Chondrocyte (in vitro differentiated cells): Measurements from ENCODE around the gene DNAJC22. TPM values are rescaled to one million over a fixed set of nuclear protein-coding genes. Genes with fewer than 3 reads are reported as not detected.
A peak's percentile ranks its signal among the peaks of the same experiment; 100 is the strongest.

ENCODE experiments used
- DNase-seq: peaks from one replicate; pipeline ENCODE4 v3.0.0; 2021; ENCODE audit warnings: mixed read lengths, low spot score
- H3K27ac Mint-ChIP-seq: one replicate; pipeline ENCODE4 v1.8.0; 2021; ENCODE audit warnings: mild to moderate bottlenecking, moderate library complexity, mixed read lengths; ENCODE audit not compliant: unreplicated experiment
- H3K27me3 Mint-ChIP-seq: 2 replicates; pipeline ENCODE4 v1.8.0; 2021; ENCODE audit warnings: low read depth, mixed read lengths
- H3K36me3 Mint-ChIP-seq: 2 replicates; pipeline ENCODE4 v1.8.0; 2021; ENCODE audit warnings: low read depth, mixed read lengths
- H3K4me1 Mint-ChIP-seq: 2 replicates; pipeline ENCODE4 v1.8.0; 2021; ENCODE audit warnings: low read depth, mild to moderate bottlenecking, mixed read lengths
- H3K4me3 Mint-ChIP-seq: one replicate; pipeline ENCODE4 v1.8.0; 2021; ENCODE audit warnings: mild to moderate bottlenecking, moderate library complexity, mixed read lengths; ENCODE audit not compliant: unreplicated experiment
- H3K9me3 Mint-ChIP-seq: 2 replicates; pipeline ENCODE4 v1.8.0; 2021; ENCODE audit warnings: low read depth, mixed read lengths
- total RNA-seq: library from RNA; stranded (reverse); gene quantifications from 3 replicates; pipeline ENCODE4 v1.2.1, GENCODE V29; 2021
- TF ChIP-seq, protein P1 (sequence below): fragments of 200-600 bp; sonication (generic); IDR thresholded peaks from 2 replicates; pipeline ENCODE4 v1.5.0; 2021; ENCODE audit warnings: antibody characterized with exemption, mild to moderate bottlenecking, moderate library complexity

DNAJC22 gene
- total RNA-seq, 1 donor from 2014 or later = 0.50 TPM

DNA sequence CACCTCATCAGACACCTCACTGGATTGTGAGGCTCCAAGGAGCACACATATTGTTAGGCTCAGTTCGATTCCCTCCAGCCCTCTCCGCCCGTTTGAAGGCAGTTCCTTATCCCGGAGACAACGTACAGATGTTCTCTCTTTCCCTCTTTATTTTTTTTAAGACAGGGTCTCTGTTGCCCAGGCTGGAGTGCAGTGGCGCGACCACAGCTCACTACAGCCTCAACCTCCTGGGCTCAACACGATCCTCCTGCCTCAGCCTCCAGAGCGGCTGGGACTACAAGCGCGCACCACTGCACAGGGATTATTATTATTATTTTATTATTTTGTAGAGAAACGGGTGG, 24.4 kb upstream of the DNAJC22 start:
- H3K36me3 Mint-ChIP-seq = no peaks in the 10 kb centered on the region
- peaks cover 22% of the 10 kb centered on the region for H3K4me1 Mint-ChIP-seq
- TF ChIP-seq, protein P1, sequence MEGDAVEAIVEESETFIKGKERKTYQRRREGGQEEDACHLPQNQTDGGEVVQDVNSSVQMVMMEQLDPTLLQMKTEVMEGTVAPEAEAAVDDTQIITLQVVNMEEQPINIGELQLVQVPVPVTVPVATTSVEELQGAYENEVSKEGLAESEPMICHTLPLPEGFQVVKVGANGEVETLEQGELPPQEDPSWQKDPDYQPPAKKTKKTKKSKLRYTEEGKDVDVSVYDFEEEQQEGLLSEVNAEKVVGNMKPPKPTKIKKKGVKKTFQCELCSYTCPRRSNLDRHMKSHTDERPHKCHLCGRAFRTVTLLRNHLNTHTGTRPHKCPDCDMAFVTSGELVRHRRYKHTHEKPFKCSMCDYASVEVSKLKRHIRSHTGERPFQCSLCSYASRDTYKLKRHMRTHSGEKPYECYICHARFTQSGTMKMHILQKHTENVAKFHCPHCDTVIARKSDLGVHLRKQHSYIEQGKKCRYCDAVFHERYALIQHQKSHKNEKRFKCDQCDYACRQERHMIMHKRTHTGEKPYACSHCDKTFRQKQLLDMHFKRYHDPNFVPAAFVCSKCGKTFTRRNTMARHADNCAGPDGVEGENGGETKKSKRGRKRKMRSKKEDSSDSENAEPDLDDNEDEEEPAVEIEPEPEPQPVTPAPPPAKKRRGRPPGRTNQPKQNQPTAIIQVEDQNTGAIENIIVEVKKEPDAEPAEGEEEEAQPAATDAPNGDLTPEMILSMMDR = no peak
- H3K4me3 Mint-ChIP-seq = peak overlapping the region; percentile 95
- peak overlapping the region; percentile 57 for H3K27ac Mint-ChIP-seq
- no peaks in the 10 kb centered on the region for H3K9me3 Mint-ChIP-seq
- no peak for DNase-seq
- H3K27me3 Mint-ChIP-seq = peaks cover 1% of the 10 kb centered on the region

DNA sequence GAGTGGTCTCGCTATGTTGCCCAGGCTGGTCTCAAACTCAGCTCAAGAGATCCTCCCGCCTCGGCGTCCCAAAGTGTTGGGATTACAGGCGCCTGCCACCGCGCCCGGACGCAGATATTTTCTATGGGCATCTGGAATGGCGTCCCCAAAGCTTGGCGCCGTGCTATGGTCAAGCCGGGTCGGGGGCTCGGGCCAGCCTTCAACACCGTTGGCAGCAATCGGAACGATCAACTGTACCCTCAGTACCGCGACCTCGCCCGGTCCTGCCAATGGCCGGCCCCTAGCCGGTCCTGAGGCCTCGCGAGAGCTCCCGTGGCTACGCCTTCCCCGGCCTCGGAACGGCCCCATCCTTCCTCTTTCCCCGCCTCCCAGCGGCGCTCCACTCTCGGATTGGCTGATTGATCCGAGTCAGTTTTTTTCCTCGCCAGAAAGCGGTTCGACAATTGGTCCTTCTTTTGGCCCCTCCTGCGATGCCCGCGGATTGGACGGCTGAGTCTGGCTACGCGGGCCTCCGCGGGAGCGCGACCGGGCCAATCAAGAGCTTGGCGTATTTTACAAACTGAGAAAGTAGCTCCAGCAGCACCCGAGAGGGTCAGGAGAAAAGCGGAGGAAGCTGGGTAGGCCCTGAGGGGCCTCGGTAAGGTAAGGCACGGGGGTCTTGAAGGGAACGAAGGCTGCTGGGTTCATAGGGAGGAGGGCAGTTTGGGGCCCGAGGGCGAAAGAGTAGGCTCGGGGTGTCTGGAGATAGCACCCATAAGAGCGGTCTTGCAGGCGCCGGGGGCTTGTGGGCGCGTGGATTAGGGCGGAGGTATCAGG, 23.8 kb upstream of the DNAJC22 start, which contains the start of gene TROAP:
TROAP (plus strand) TSS at position 548 of the 816 bp plus-strand sequence. CDS start 354 bp downstream, outside the sequence.
- Mint-ChIP-seq H3K9me3 (no peaks in the 10 kb centered on the region), H3K27ac (peak within 1 kb of the TSS; percentile 95), H3K4me3 (peak within 1 kb of the TSS; percentile 95), H3K27me3 (peaks cover 1% of the 10 kb centered on the region), H3K4me1 (peaks cover 22% of the 10 kb centered on the region), H3K36me3 (peaks cover 2% of the 10 kb centered on the region)
- peak; percentile 99 for DNase-seq
- TF ChIP-seq, protein P1 = no peak

DNA sequence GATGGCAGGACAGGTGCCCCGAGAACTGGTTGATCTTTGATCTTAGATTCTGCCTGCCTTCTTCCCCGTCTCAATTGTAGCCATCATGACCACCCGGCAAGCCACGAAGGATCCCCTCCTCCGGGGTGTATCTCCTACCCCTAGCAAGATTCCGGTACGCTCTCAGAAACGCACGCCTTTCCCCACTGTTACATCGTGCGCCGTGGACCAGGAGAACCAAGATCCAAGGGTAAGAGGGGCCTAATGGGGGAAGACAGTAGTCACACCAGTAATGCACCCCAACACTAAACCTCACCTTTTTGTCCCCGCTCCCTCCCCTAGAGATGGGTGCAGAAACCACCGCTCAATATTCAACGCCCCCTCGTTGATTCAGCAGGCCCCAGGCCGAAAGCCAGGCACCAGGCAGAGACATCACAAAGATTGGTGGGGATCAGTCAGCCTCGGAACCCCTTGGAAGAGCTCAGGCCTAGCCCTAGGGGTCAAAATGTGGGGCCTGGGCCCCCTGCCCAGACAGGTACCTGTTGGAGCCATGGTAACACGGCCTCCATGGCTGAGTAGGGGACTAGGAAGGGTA, 23.1 kb upstream of the DNAJC22 start:
- DNase-seq = peak; percentile 38
- Mint-ChIP-seq H3K27me3 (no peaks in the 10 kb centered on the region), H3K4me3 (peak overlapping the region; percentile 95), H3K9me3 (no peaks in the 10 kb centered on the region), H3K27ac (peak overlapping the region; percentile 95), H3K36me3 (peaks cover 2% of the 10 kb centered on the region), H3K4me1 (peaks cover 22% of the 10 kb centered on the region)
- TF ChIP-seq, protein P1 = no peak

DNA sequence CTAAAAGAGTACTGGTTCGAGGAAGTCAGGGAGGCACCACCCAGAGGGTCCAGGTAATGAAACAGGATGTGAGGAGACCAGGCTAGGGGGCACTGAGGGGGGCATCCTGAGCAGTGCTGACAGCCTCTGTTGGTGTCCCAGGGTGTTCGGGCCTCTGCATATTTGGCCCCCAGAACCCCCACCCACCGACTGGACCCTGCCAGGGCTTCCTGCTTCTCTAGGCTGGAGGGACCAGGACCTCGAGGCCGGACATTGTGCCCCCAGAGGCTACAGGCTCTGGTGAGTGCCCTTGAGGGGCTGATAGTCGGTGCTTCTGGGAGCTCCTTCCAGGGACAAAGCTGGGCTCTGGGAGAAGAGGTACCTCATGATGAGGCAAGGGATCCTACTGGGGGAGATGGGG, 21.1 kb upstream of the DNAJC22 start:
- Mint-ChIP-seq H3K27ac (no peak overlapping the region), H3K4me1 (peaks cover 22% of the 10 kb centered on the region), H3K9me3 (no peaks in the 10 kb centered on the region), H3K27me3 (no peaks in the 10 kb centered on the region), H3K36me3 (peaks cover 2% of the 10 kb centered on the region), H3K4me3 (no peak overlapping the region)
- DNase-seq = no peak
- TF ChIP-seq, protein P1 = no peak

DNA sequence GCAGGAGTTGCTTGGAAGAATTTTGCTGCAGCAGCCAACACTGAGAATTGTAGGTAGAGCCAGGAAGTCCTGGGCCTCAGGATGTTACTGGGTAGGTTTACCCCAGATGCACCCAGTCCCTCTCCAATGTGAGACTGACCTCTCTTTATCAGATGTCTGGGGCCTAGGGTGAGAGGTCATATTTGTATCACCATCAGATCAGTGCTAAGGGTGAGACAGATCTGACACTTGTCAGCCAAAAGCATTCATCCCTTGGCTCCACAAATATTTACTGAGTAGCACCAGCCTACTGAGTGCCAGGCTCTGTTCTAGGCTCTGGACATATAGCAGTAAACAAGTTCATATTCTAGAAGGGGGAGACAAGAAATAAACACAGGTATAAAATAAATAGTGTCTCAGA, 19.3 kb upstream of the DNAJC22 start:
- no peak for DNase-seq
- Mint-ChIP-seq H3K27me3 (no peaks in the 10 kb centered on the region), H3K27ac (no peak overlapping the region), H3K4me3 (no peak overlapping the region), H3K36me3 (peaks cover 2% of the 10 kb centered on the region), H3K9me3 (no peaks in the 10 kb centered on the region), H3K4me1 (peaks cover 17% of the 10 kb centered on the region)
- TF ChIP-seq, protein P1 = no peak
